ENCODE results near the gene SEMA6C.

SEMA6C gene

GRCh38 chr1:151189637-151190445 is 43.4 kb upstream of the SEMA6C start, which contains the start of gene VPS72 (continued):
- TF ChIP-seq ZNF174 (tag by site-specific recombination; IDR thresholded peaks at IDR 0.05) (no peak), ZNF677 (tag by site-specific recombination; IDR thresholded peaks at IDR 0.05) (no peak), ZNF449 (tag by site-specific recombination; IDR thresholded peaks at IDR 0.05) (peak; percentile 51; the same call in 1 of the 2 replicates), ZNF223 (tag by site-specific recombination; IDR thresholded peaks at IDR 0.05) (no peak), ZNF391 (tag by site-specific recombination; IDR thresholded peaks at IDR 0.05; ENCODE audit: borderline replicate concordance, low read depth) (peak; percentile 91; the same call in 1 of the 2 replicates), MZF1 (tag by site-specific recombination; IDR thresholded peaks at IDR 0.05; ENCODE audit: borderline replicate concordance) (no peak), PRDM2 (tag by site-specific recombination; IDR thresholded peaks at IDR 0.05; ENCODE audit: borderline replicate concordance) (no peak), PATZ1 (tag by site-specific recombination; IDR thresholded peaks at IDR 0.05) (peak; percentile 89), ZNF341 (tag by site-specific recombination; IDR thresholded peaks at IDR 0.05; ENCODE audit: low read depth) (peak; percentile 40; the same call in 1 of the 2 replicates), GLI2 (tag by site-specific recombination; IDR thresholded peaks at IDR 0.05; ENCODE audit: borderline replicate concordance, low read depth) (no peak), GLIS1 (tag by site-specific recombination; IDR thresholded peaks at IDR 0.05) (peak; percentile 92), FEZF1 (tag by site-specific recombination; IDR thresholded peaks at IDR 0.05) (no peak), ZNF610 (tag by site-specific recombination; IDR thresholded peaks at IDR 0.05; ENCODE audit: borderline replicate concordance) (no peak), ZSCAN23 (tag by site-specific recombination; IDR thresholded peaks at IDR 0.05) (no peak), ZNF324 (tag by site-specific recombination; IDR thresholded peaks at IDR 0.05) (peak; percentile 95), ZNF518A (tag by site-specific recombination; conservative IDR thresholded peaks at IDR 0.05; ENCODE audit: low read depth) (peak; percentile 96), ZNF426 (tag by site-specific recombination; IDR thresholded peaks at IDR 0.05) (no peak), ZNF843 (tag by site-specific recombination; IDR thresholded peaks at IDR 0.05) (peak; percentile 43; the same call in 1 of the 2 replicates), ZNF133 (tag by site-specific recombination; IDR thresholded peaks at IDR 0.05) (no peak), ZNF335 (tag by site-specific recombination; conservative IDR thresholded peaks at IDR 0.05) (peak; percentile 74), KLF17 (tag by site-specific recombination; IDR thresholded peaks at IDR 0.05) (peak; percentile 91)
